ENCODE results near the gene MAML2.

DNA sequence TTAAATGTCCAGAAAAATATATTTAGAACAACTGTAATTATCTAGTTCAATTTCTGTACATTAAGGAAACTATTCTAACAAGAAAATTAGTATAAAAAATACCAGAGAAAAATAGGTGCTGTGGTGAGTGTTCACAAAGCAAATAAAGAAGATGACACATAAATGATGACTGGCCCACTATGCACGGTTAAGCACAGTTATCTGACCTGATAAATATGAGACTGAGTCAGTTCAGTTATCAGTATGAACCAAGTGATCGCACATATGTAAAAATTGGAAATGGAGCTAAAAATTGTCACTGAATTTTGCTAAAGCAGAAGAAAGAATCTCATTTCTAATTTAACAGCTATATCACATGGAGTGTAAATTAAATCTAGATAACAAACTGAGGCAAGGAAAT lies 18.8 kb upstream of the MAML2 start:
- TF ChIP-seq, protein P1, sequence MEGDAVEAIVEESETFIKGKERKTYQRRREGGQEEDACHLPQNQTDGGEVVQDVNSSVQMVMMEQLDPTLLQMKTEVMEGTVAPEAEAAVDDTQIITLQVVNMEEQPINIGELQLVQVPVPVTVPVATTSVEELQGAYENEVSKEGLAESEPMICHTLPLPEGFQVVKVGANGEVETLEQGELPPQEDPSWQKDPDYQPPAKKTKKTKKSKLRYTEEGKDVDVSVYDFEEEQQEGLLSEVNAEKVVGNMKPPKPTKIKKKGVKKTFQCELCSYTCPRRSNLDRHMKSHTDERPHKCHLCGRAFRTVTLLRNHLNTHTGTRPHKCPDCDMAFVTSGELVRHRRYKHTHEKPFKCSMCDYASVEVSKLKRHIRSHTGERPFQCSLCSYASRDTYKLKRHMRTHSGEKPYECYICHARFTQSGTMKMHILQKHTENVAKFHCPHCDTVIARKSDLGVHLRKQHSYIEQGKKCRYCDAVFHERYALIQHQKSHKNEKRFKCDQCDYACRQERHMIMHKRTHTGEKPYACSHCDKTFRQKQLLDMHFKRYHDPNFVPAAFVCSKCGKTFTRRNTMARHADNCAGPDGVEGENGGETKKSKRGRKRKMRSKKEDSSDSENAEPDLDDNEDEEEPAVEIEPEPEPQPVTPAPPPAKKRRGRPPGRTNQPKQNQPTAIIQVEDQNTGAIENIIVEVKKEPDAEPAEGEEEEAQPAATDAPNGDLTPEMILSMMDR (IDR thresholded peaks at IDR 0.05; ENCODE audit: low read length), result no peak
- TF ChIP-seq EZH2 (optimal IDR thresholded peaks at IDR 0.05; ENCODE audit: low read depth, low read length), result no peak
- TF ChIP-seq EZH2phosphoT487 (IDR thresholded peaks at IDR 0.05; ENCODE audit: low read length), result no peak

Measured in MM.1S (cell line).